Measurements from ENCODE around the gene TLX2. TPM values are rescaled to one million over a fixed set of nuclear protein-coding genes. Genes with fewer than 3 reads are reported as not detected.

The TLX2 gene
- total and polyA plus RNA-seq, 2 of the 8 experiments (the other 6 are each of a cell fraction or from before 2014, with no cell fraction given) = 0.06 to 0.17 TPM

Other genes starting within 250 kb of the TLX2 start
- 0.52 and 0.86 TPM in 2 replicates for gene SLC4A5, start 171.0 kb upstream of the TLX2 start, total RNA-seq (2021; fragmentation: NEBNext Ultra II Directional; extraction: Animal tissue kit (Norgen Biotek cat#: 25700))
- gene SLC4A5, start 171.0 kb upstream of the TLX2 start, polyA plus RNA-seq (2011; rRNA removed) = 0.42 TPM in 2 replicates
- 156 and 162 TPM in 2 replicates for gene DCTN1, start 134.1 kb upstream of the TLX2 start, total RNA-seq (2021; fragmentation: NEBNext Ultra II Directional; extraction: Animal tissue kit (Norgen Biotek cat#: 25700))
- 105 and 155 TPM in 2 replicates for gene DCTN1, start 134.1 kb upstream of the TLX2 start, polyA plus RNA-seq (2011; rRNA removed)
- gene C2orf81, start 92.8 kb upstream of the TLX2 start, total RNA-seq (2021; fragmentation: NEBNext Ultra II Directional; extraction: Animal tissue kit (Norgen Biotek cat#: 25700)) = 3.3 and 3.8 TPM in 2 replicates
- gene C2orf81, start 92.8 kb upstream of the TLX2 start, polyA plus RNA-seq (2011; rRNA removed) = 1.6 and 2.4 TPM in 2 replicates
- gene WDR54, start 92.7 kb upstream of the TLX2 start, total RNA-seq (2021; fragmentation: NEBNext Ultra II Directional; extraction: Animal tissue kit (Norgen Biotek cat#: 25700)) = 41.6 and 45.0 TPM in 2 replicates
- gene WDR54, start 92.7 kb upstream of the TLX2 start, polyA plus RNA-seq (2011; rRNA removed) = 125 and 142 TPM in 2 replicates
- 53.5 and 54.1 TPM in 2 replicates for gene RTKN, start 72.5 kb upstream of the TLX2 start, total RNA-seq (2021; fragmentation: NEBNext Ultra II Directional; extraction: Animal tissue kit (Norgen Biotek cat#: 25700))
- gene RTKN, start 72.5 kb upstream of the TLX2 start, polyA plus RNA-seq (2011; rRNA removed) = 40.2 and 60.1 TPM in 2 replicates
- gene INO80B, start 59.4 kb upstream of the TLX2 start, total RNA-seq (2021; fragmentation: NEBNext Ultra II Directional; extraction: Animal tissue kit (Norgen Biotek cat#: 25700)) = 17.5 and 18.5 TPM in 2 replicates
- gene INO80B, start 59.4 kb upstream of the TLX2 start, polyA plus RNA-seq (2011; rRNA removed) = 3.9 and 8.5 TPM in 2 replicates
- gene WBP1, start 56.0 kb upstream of the TLX2 start, total RNA-seq (2021; fragmentation: NEBNext Ultra II Directional; extraction: Animal tissue kit (Norgen Biotek cat#: 25700)) = 51.4 and 57.2 TPM in 2 replicates
- gene WBP1, start 56.0 kb upstream of the TLX2 start, polyA plus RNA-seq (2011; rRNA removed) = 190 and 301 TPM in 2 replicates
- 50.3 and 51.0 TPM in 2 replicates for gene MOGS, start 49.1 kb upstream of the TLX2 start, total RNA-seq (2021; fragmentation: NEBNext Ultra II Directional; extraction: Animal tissue kit (Norgen Biotek cat#: 25700))
- gene MOGS, start 49.1 kb upstream of the TLX2 start, polyA plus RNA-seq (2011; rRNA removed) = 44.3 and 59.9 TPM in 2 replicates
- 46.3 and 50.2 TPM in 2 replicates for gene MRPL53, start 41.8 kb upstream of the TLX2 start, total RNA-seq (2021; fragmentation: NEBNext Ultra II Directional; extraction: Animal tissue kit (Norgen Biotek cat#: 25700))
- 36.6 and 59.8 TPM in 2 replicates for gene MRPL53, start 41.8 kb upstream of the TLX2 start, polyA plus RNA-seq (2011; rRNA removed)
- 10.7 and 12.1 TPM in 2 replicates for gene CCDC142, start 31.5 kb upstream of the TLX2 start, total RNA-seq (2021; fragmentation: NEBNext Ultra II Directional; extraction: Animal tissue kit (Norgen Biotek cat#: 25700))
- gene CCDC142, start 31.5 kb upstream of the TLX2 start, polyA plus RNA-seq (2011; rRNA removed) = 6.0 and 6.7 TPM in 2 replicates
- gene TTC31, start 31.4 kb upstream of the TLX2 start, total RNA-seq (2021; fragmentation: NEBNext Ultra II Directional; extraction: Animal tissue kit (Norgen Biotek cat#: 25700)) = 27.4 and 28.8 TPM in 2 replicates
- 29.9 and 36.1 TPM in 2 replicates for gene TTC31, start 31.4 kb upstream of the TLX2 start, polyA plus RNA-seq (2011; rRNA removed)
- gene LBX2, start 14.8 kb upstream of the TLX2 start, total RNA-seq (2021; fragmentation: NEBNext Ultra II Directional; extraction: Animal tissue kit (Norgen Biotek cat#: 25700)) = 0.55 TPM in 1 of 2 replicates, not detected in the other
- 0.27 and 0.42 TPM in 2 replicates for gene LBX2, start 14.8 kb upstream of the TLX2 start, polyA plus RNA-seq (2011; rRNA removed)
- 10.0 and 13.8 TPM in 2 replicates for gene PCGF1, start 6.8 kb upstream of the TLX2 start, total RNA-seq (2021; fragmentation: NEBNext Ultra II Directional; extraction: Animal tissue kit (Norgen Biotek cat#: 25700))
- 12.1 and 23.7 TPM in 2 replicates for gene PCGF1, start 6.8 kb upstream of the TLX2 start, polyA plus RNA-seq (2011; rRNA removed)
- 0.57 and 0.76 TPM in 2 replicates for gene DQX1, start 11.8 kb downstream of the TLX2 start, total RNA-seq (2021; fragmentation: NEBNext Ultra II Directional; extraction: Animal tissue kit (Norgen Biotek cat#: 25700))
- gene DQX1, start 11.8 kb downstream of the TLX2 start, polyA plus RNA-seq (2011; rRNA removed) = 1.1 TPM in 2 replicates
- 82.7 and 83.4 TPM in 2 replicates for gene AUP1, start 15.3 kb downstream of the TLX2 start, total RNA-seq (2021; fragmentation: NEBNext Ultra II Directional; extraction: Animal tissue kit (Norgen Biotek cat#: 25700))
- gene AUP1, start 15.3 kb downstream of the TLX2 start, polyA plus RNA-seq (2011; rRNA removed) = 121 and 162 TPM in 2 replicates
- 21.6 and 24.6 TPM in 2 replicates for gene HTRA2, start 15.5 kb downstream of the TLX2 start, total RNA-seq (2021; fragmentation: NEBNext Ultra II Directional; extraction: Animal tissue kit (Norgen Biotek cat#: 25700))
- 37.6 TPM in 2 replicates for gene HTRA2, start 15.5 kb downstream of the TLX2 start, polyA plus RNA-seq (2011; rRNA removed)
- gene LOXL3, start 39.5 kb downstream of the TLX2 start, total RNA-seq (2021; fragmentation: NEBNext Ultra II Directional; extraction: Animal tissue kit (Norgen Biotek cat#: 25700)) = 19.5 and 22.4 TPM in 2 replicates
- gene LOXL3, start 39.5 kb downstream of the TLX2 start, polyA plus RNA-seq (2011; rRNA removed) = 22.1 and 27.2 TPM in 2 replicates
- 11.4 and 14.3 TPM in 2 replicates for gene DOK1, start 40.3 kb downstream of the TLX2 start, total RNA-seq (2021; fragmentation: NEBNext Ultra II Directional; extraction: Animal tissue kit (Norgen Biotek cat#: 25700))
- 11.0 and 16.5 TPM in 2 replicates for gene DOK1, start 40.3 kb downstream of the TLX2 start, polyA plus RNA-seq (2011; rRNA removed)
- 4.8 and 5.1 TPM in 2 replicates for gene M1AP, start 133.9 kb downstream of the TLX2 start, total RNA-seq (2021; fragmentation: NEBNext Ultra II Directional; extraction: Animal tissue kit (Norgen Biotek cat#: 25700))
- gene M1AP, start 133.9 kb downstream of the TLX2 start, polyA plus RNA-seq (2011; rRNA removed) = 4.8 and 6.6 TPM in 2 replicates
- gene SEMA4F, start 139.8 kb downstream of the TLX2 start, total RNA-seq (2021; fragmentation: NEBNext Ultra II Directional; extraction: Animal tissue kit (Norgen Biotek cat#: 25700)) = 3.1 and 3.4 TPM in 2 replicates
- gene SEMA4F, start 139.8 kb downstream of the TLX2 start, polyA plus RNA-seq (2011; rRNA removed) = 3.3 and 4.3 TPM in 2 replicates

All from H1 (cell line).